ENCODE results near the gene CCDC85B. TPM values are rescaled to one million over a fixed set of nuclear protein-coding genes. Genes with fewer than 3 reads are reported as not detected.

Gene CCDC85B
- polyA plus RNA-seq, 3 donors = 20.8 to 35.2 (median 24.4) TPM

- Histone ChIP-seq H3K27ac (ENCODE audit: low read depth in 1 of 2, low read length in 2 of 2) (no peak overlapping the region), H3K9me3 (replicated peaks in 1 of 2; ENCODE audit: control insufficient read depth in 1 of 2, insufficient read depth in 1 of 2, low read length in 2 of 2) (no peaks in the 10 kb centered on the region), H3K27me3 (ENCODE audit: control insufficient read depth in 2 of 2, insufficient read depth in 2 of 2, low read length in 2 of 2) (no peaks in the 10 kb centered on the region), H3K4me3 (replicated peaks in 1 of 3; ENCODE audit: low read depth in 2 of 3, low read length in 3 of 3) (no peak overlapping the region), H4K20me1 (ENCODE audit: insufficient read depth, low read length) (peaks cover 12% of the 10 kb centered on the region), H3K79me2 (ENCODE audit: insufficient read depth, low read length) (peaks cover 40% of the 10 kb centered on the region), H3K4me1 (ENCODE audit: control insufficient read depth in 1 of 2, insufficient read depth in 2 of 2, low read length in 2 of 2) (peaks cover 57 to 66% of the 10 kb centered on the region in 2 donors), H2AFZ (ENCODE audit: insufficient read depth, low read depth, low read length, poor library complexity, severe bottlenecking) (no peak overlapping the region), H3K9ac (ENCODE audit: insufficient read depth, low read length, poor library complexity, severe bottlenecking) (no peak overlapping the region), H3K4me2 (replicated peaks; ENCODE audit: extremely low read depth, low read length, poor library complexity, severe bottlenecking) (no peak overlapping the region), H3K36me3 (replicated peaks in 1 of 2; ENCODE audit: control insufficient read depth in 1 of 2, insufficient read depth in 2 of 2, low read length in 2 of 2) (peaks cover 0 to 5% of the 10 kb centered on the region in 2 donors)
- peaks cover 16 to 19% of the 10 kb centered on the region in 2 donors for H3K36me3 Mint-ChIP-seq
- H3K4me1 Mint-ChIP-seq = peaks cover 40% of the 10 kb centered on the region
- 100% methylated on average over 3 of the region's 5 CpGs for WGBS (ENCODE audit: insufficient coverage)
- no peak for DNase-seq
- H3K4me3 Mint-ChIP-seq = no peak overlapping the region
- H3K27me3 Mint-ChIP-seq (ENCODE audit: low read depth in 3 of 3) = no peaks in the 10 kb centered on the region
- no peak for TF ChIP-seq CTCF (IDR thresholded peaks at IDR 0.05)
- H3K27ac Mint-ChIP-seq = no peak overlapping the region
- H3K9me3 Mint-ChIP-seq = no peaks in the 10 kb centered on the region
- intact Hi-C loops (cut with micrococcal nuclease) = no loop called here
Measured at GRCh38 chr11:65895482-65895981, 5.1 kb downstream of the CCDC85B start.

GRCh38 chr11:65896034-65896999, 5.8 kb downstream of the CCDC85B start:
- no peaks in the 10 kb centered on the region for H3K27me3 ChIP-seq (ENCODE audit: control insufficient read depth in 2 of 2, insufficient read depth in 2 of 2, low read length in 2 of 2)
- Mint-ChIP-seq H3K4me1 (peaks cover 43% of the 10 kb centered on the region), H3K27me3 (ENCODE audit: low read depth in 3 of 3) (no peaks in the 10 kb centered on the region), H3K9me3 (no peaks in the 10 kb centered on the region), H3K4me3 (no peak overlapping the region), H3K27ac (peak overlapping the region in 2 of 7 donors; percentile 54 to 76), H3K36me3 (peaks cover 16 to 19% of the 10 kb centered on the region in 2 donors)
- TF ChIP-seq CTCF (IDR thresholded peaks at IDR 0.05) = no peak
- WGBS (ENCODE audit: insufficient coverage) = 96% methylated on average over 12 of the region's 14 CpGs
- H3K27ac ChIP-seq (ENCODE audit: low read depth in 1 of 2, low read length in 2 of 2) = no peak overlapping the region
- H3K9ac ChIP-seq (ENCODE audit: insufficient read depth, low read length, poor library complexity, severe bottlenecking) = no peak overlapping the region
- DNase-seq = peak in 1 of 3 donors; percentile 48
- intact Hi-C loops (cut with micrococcal nuclease) = no loop called here
- H3K4me3 ChIP-seq (replicated peaks in 1 of 3; ENCODE audit: low read depth in 2 of 3, low read length in 3 of 3) = no peak overlapping the region
- H3K4me2 ChIP-seq (replicated peaks; ENCODE audit: extremely low read depth, low read length, poor library complexity, severe bottlenecking) = no peak overlapping the region
- H3K9me3 ChIP-seq (replicated peaks in 1 of 2; ENCODE audit: control insufficient read depth in 1 of 2, insufficient read depth in 1 of 2, low read length in 2 of 2) = no peaks in the 10 kb centered on the region
- H3K79me2 ChIP-seq (ENCODE audit: insufficient read depth, low read length) = peaks cover 32% of the 10 kb centered on the region
- H3K4me1 ChIP-seq (ENCODE audit: control insufficient read depth in 1 of 2, insufficient read depth in 2 of 2, low read length in 2 of 2) = peaks cover 55 to 64% of the 10 kb centered on the region in 2 donors
- H2AFZ ChIP-seq (ENCODE audit: insufficient read depth, low read depth, low read length, poor library complexity, severe bottlenecking) = no peak overlapping the region
- peaks cover 12% of the 10 kb centered on the region for H4K20me1 ChIP-seq (ENCODE audit: insufficient read depth, low read length)
- H3K36me3 ChIP-seq (replicated peaks in 1 of 2; ENCODE audit: control insufficient read depth in 1 of 2, insufficient read depth in 2 of 2, low read length in 2 of 2) = peaks cover 0 to 5% of the 10 kb centered on the region in 2 donors
